ENCODE data around the gene VPS13D. TPM values are rescaled to one million over a fixed set of nuclear protein-coding genes. Genes with fewer than 3 reads are reported as not detected.

Gene VPS13D
- total RNA-seq, 4 donors from 2014 or later = 137 to 238 (median 191) TPM

- Histone ChIP-seq H3K27me3 (no peaks in the 10 kb centered on the region), H3K4me1 (peaks cover 6 to 37% of the 10 kb centered on the region in 2 donors), H3K9me3 (no peaks in the 10 kb centered on the region), H3K27ac (no peak overlapping the region), H3K36me3 (no peaks in the 10 kb centered on the region), H3K4me3 (replicated peaks in 1 of 3) (no peak overlapping the region)
- TF ChIP-seq CTCF (IDR thresholded peaks at IDR 0.05) = no peak
- TF ChIP-seq POLR2A (IDR thresholded peaks at IDR 0.05) = no peak
- DNase-seq = no peak
- intact Hi-C loops (cut with DNase I) = no loop called here
- WGBS, 2 donors = 69 to 71% methylated on average over 7 of the region's 7 CpGs
Observed at GRCh38 chr1:12441414-12442105, 211.7 kb downstream of the VPS13D start.

GRCh38 chr1:12442217-12442616 lies 212.4 kb downstream of the VPS13D start:
- intact Hi-C loops (cut with DNase I) = no loop called here
- WGBS, 2 donors = 90 to 91% methylated on average over 1 of the region's 1 CpG
- H3K27ac ChIP-seq = no peak overlapping the region

GRCh38 chr1:12443151-12443550 lies 213.3 kb downstream of the VPS13D start:
- intact Hi-C loops (cut with DNase I) = no loop called here
- no peaks in the 10 kb centered on the region for H3K9me3 ChIP-seq
- TF ChIP-seq CTCF (IDR thresholded peaks at IDR 0.05) (no peak), POLR2A (IDR thresholded peaks at IDR 0.05) (no peak)
- no peaks in the 10 kb centered on the region for H3K27me3 ChIP-seq
- H3K4me3 ChIP-seq (replicated peaks in 1 of 3) = no peak overlapping the region
- no peak for DNase-seq
- no peaks in the 10 kb centered on the region for H3K36me3 ChIP-seq
- H3K27ac ChIP-seq = no peak overlapping the region
- peaks cover 18 to 40% of the 10 kb centered on the region in 2 donors for H3K4me1 ChIP-seq

More at GRCh38 chr1:12442217-12442616, 212.4 kb downstream of the VPS13D start:
- DNase-seq = no peak
- peaks cover 9 to 37% of the 10 kb centered on the region in 2 donors for H3K4me1 ChIP-seq
- no peaks in the 10 kb centered on the region for H3K27me3 ChIP-seq
- no peak overlapping the region for H3K4me3 ChIP-seq (replicated peaks in 1 of 3)
- no peaks in the 10 kb centered on the region for H3K9me3 ChIP-seq
- H3K36me3 ChIP-seq = no peaks in the 10 kb centered on the region
- TF ChIP-seq CTCF (IDR thresholded peaks at IDR 0.05) (no peak), POLR2A (IDR thresholded peaks at IDR 0.05) (no peak)

- no peak overlapping the region for H3K27ac ChIP-seq
- H3K4me1 ChIP-seq = peaks cover 28 to 45% of the 10 kb centered on the region in 2 donors
Observed at GRCh38 chr1:12444329-12444841, 214.6 kb downstream of the VPS13D start.

More at GRCh38 chr1:12444329-12444841, 214.6 kb downstream of the VPS13D start:
- intact Hi-C loops (cut with DNase I) = no loop called here
- no peak overlapping the region for H3K4me3 ChIP-seq (replicated peaks in 1 of 3)
- no peak for DNase-seq
- 93 to 95% methylated on average over 4 of the region's 4 CpGs for WGBS, 2 donors
- TF ChIP-seq CTCF (IDR thresholded peaks at IDR 0.05) (no peak), POLR2A (IDR thresholded peaks at IDR 0.05) (no peak)
- no peaks in the 10 kb centered on the region for H3K36me3 ChIP-seq
- no peaks in the 10 kb centered on the region for H3K9me3 ChIP-seq
- H3K27me3 ChIP-seq = no peaks in the 10 kb centered on the region

All from thyroid gland (tissue), 4 donors.